GM23338 (cell line): ENCODE results near the gene TTC39B. TPM values are rescaled to one million over a fixed set of nuclear protein-coding genes. Genes with fewer than 3 reads are reported as not detected.

Source experiments
- ATAC-seq: fragments of 200-7000 bp; cut with Tn5 transposase; 3 replicates; pipeline ENCODE4 v1.9.1; 2020
- DNase-seq: peaks from one replicate; pipeline ENCODE4 v3.0.0-alpha.2; 2015; ENCODE audit warnings: low spot score
- H2AFZ ChIP-seq: fragments of 200-600 bp; sonication (generic); 2 replicates; pipeline ENCODE4 v1.8.0; 2016; ENCODE audit warnings: antibody characterized with exemption, mild to moderate bottlenecking, moderate library complexity
- H3F3A ChIP-seq: fragments of 200-600 bp; sonication (generic); replicated peaks from 2 replicates; pipeline ENCODE4 v1.8.0; 2017; ENCODE audit warnings: antibody characterized with exemption, mixed run types, low read depth
- H3K27ac ChIP-seq: fragments of 200-600 bp; sonication (generic); 2 replicates; pipeline ENCODE4 v1.6.1; 2016; ENCODE audit warnings: low read depth
- H3K27me3 ChIP-seq: fragments of 200-600 bp; sonication (generic); 2 replicates; pipeline ENCODE4 v1.8.0; 2016; ENCODE audit warnings: mild to moderate bottlenecking, mixed run types, moderate library complexity; ENCODE audit not compliant: insufficient read depth
- H3K36me3 ChIP-seq: fragments of 200-600 bp; sonication (generic); 2 replicates; pipeline ENCODE4 v1.8.0; 2016; ENCODE audit warnings: mild to moderate bottlenecking; ENCODE audit not compliant: insufficient read depth
- H3K4me1 ChIP-seq: fragments of 200-600 bp; sonication (generic); 2 replicates; pipeline ENCODE4 v1.8.0; 2016; ENCODE audit warnings: mild to moderate bottlenecking, moderate library complexity; ENCODE audit not compliant: insufficient read depth
- H3K4me2 ChIP-seq: fragments of 200-600 bp; sonication (generic); 2 replicates; pipeline ENCODE4 v1.7.1; 2017; ENCODE audit warnings: mixed run types
- H3K4me3 ChIP-seq: fragments of 200-600 bp; sonication (generic); 2 replicates; pipeline ENCODE4 v1.6.1; 2016; ENCODE audit warnings: mixed run types
- H3K79me2 ChIP-seq: fragments of 200-600 bp; sonication (generic); replicated peaks from 2 replicates; pipeline ENCODE4 v1.8.0; 2017; ENCODE audit warnings: mild to moderate bottlenecking; ENCODE audit not compliant: insufficient read depth
- H3K9me2 ChIP-seq: fragments of 200-600 bp; sonication (generic); 2 replicates; pipeline ENCODE4 v1.8.0; 2017; ENCODE audit not compliant: insufficient read depth
- H4K20me1 ChIP-seq: fragments of 200-600 bp; sonication (generic); replicated peaks from 2 replicates; pipeline ENCODE4 v1.8.0; 2017; ENCODE audit warnings: mild to moderate bottlenecking; ENCODE audit not compliant: insufficient read depth
- H3K27ac Mint-ChIP-seq: 2 replicates; pipeline ENCODE4 v1.8.0; 2020; ENCODE audit warnings: inconsistent platforms, mild to moderate bottlenecking, moderate library complexity, mixed read lengths
- H3K27me3 Mint-ChIP-seq: 3 replicates; pipeline ENCODE4 v1.8.0; 2022; ENCODE audit warnings: low read depth, mild to moderate bottlenecking, moderate library complexity, mixed read lengths, inconsistent platforms; ENCODE audit not compliant: insufficient read depth, poor library complexity
- H3K36me3 Mint-ChIP-seq: 3 replicates; pipeline ENCODE4 v1.8.0; 2021; ENCODE audit warnings: low read depth, mild to moderate bottlenecking, inconsistent platforms, moderate library complexity, mixed read lengths
- H3K4me1 Mint-ChIP-seq: 3 replicates; pipeline ENCODE4 v1.8.0; 2020; ENCODE audit warnings: mild to moderate bottlenecking, inconsistent platforms, mixed read lengths
- H3K4me3 Mint-ChIP-seq: 3 replicates; pipeline ENCODE4 v1.8.0; 2021; ENCODE audit warnings: moderate library complexity, mild to moderate bottlenecking, inconsistent platforms, mixed read lengths
- H3K9me3 Mint-ChIP-seq: 3 replicates; pipeline ENCODE4 v1.8.0; 2020; ENCODE audit warnings: moderate library complexity, mild to moderate bottlenecking, inconsistent platforms, mixed read lengths
- CREB1 ChIP-seq: fragments of 250-450 bp; sonication (Bioruptor Pico); IDR thresholded peaks from 2 replicates; pipeline ENCODE4 v1.5.0; 2020; ENCODE audit warnings: low read depth, mild to moderate bottlenecking, moderate library complexity
- EZH2 ChIP-seq: fragments of 200-600 bp; sonication (generic); IDR thresholded peaks from one replicate; pipeline ENCODE4 v1.8.0; 2017; ENCODE audit warnings: antibody characterized with exemption, mild to moderate bottlenecking, low read depth; ENCODE audit not compliant: unreplicated experiment
- EZH2phosphoT487 ChIP-seq: fragments of 200-600 bp; sonication (generic); IDR thresholded peaks from one replicate; pipeline ENCODE4 v1.8.1; 2018; ENCODE audit warnings: antibody characterized with exemption; ENCODE audit not compliant: unreplicated experiment
- JUNB ChIP-seq: IDR thresholded peaks from one replicate; pipeline ENCODE4 v1.6.1; 2016; ENCODE audit warnings: antibody characterized with exemption; ENCODE audit not compliant: unreplicated experiment
- NANOG ChIP-seq: IDR thresholded peaks from 2 replicates; pipeline ENCODE4 v1.6.1; 2016; ENCODE audit warnings: antibody characterized with exemption, borderline replicate concordance
- POLR2AphosphoS5 ChIP-seq: IDR thresholded peaks from 2 replicates; pipeline ENCODE4 v1.6.1; 2016; ENCODE audit warnings: antibody characterized with exemption, low read depth
- REST ChIP-seq: IDR thresholded peaks from one replicate; pipeline ENCODE4 v1.6.1; 2018; ENCODE audit warnings: antibody characterized with exemption; ENCODE audit not compliant: unreplicated experiment
- STAT1 ChIP-seq: IDR thresholded peaks from one replicate; pipeline ENCODE4 v1.6.1; 2016; ENCODE audit warnings: antibody characterized with exemption; ENCODE audit not compliant: unreplicated experiment
- ZNF114 ChIP-seq: fragments of 250-450 bp; sonication (Bioruptor Pico); IDR thresholded peaks from 2 replicates; pipeline ENCODE4 v1.5.0; 2020; ENCODE audit warnings: mild to moderate bottlenecking, moderate library complexity
- ZNF331 ChIP-seq: fragments of 250-450 bp; sonication (Bioruptor Pico); IDR thresholded peaks from 2 replicates; pipeline ENCODE4 v1.5.0; 2020; ENCODE audit warnings: low read depth, mild to moderate bottlenecking, moderate library complexity
- polyA plus RNA-seq: library from polyadenylated mRNA; unstranded; fragments of >200 nt; fragmentation: Nextera tagmentation; extraction: Ambion mirVana; gene quantifications from 2 replicates; pipeline ENCODE4 v1.2.1, GENCODE V29; 2016
- total RNA-seq: library from RNA; depleted of rRNA; stranded (reverse); fragments of >200 nt; shearing (Covaris generic); gene quantifications from 2 replicates; pipeline ENCODE4 v1.2.3, GENCODE V29; 2014
- TF ChIP-seq, protein P1 (sequence below), 2 experiments: fragments of 200-600 bp in 1 of 2; sonication (generic) in 1 of 2; conservative IDR thresholded peaks; 2 replicates each; pipeline versions ENCODE4 v1.5.1 to v1.6.1; 2016 to 2017; ENCODE audit warnings: antibody characterized with exemption in 2 of 2, low read depth in 2 of 2, mild to moderate bottlenecking in 2 of 2, moderate library complexity in 1 of 2
- TF ChIP-seq, protein P2 (sequence below): IDR thresholded peaks from 2 replicates; pipeline ENCODE4 v1.6.1; 2016; ENCODE audit warnings: antibody characterized with exemption
- TF ChIP-seq, protein P3 (sequence below): fragments of 250-450 bp; sonication (Bioruptor Pico); IDR thresholded peaks from 2 replicates; pipeline ENCODE4 v1.5.0; 2020; ENCODE audit warnings: mild to moderate bottlenecking, moderate library complexity

Gene TTC39B
- total and polyA plus RNA-seq, 2 experiments from 2014 or later, result 2.8 to 11.1 TPM

DNA sequence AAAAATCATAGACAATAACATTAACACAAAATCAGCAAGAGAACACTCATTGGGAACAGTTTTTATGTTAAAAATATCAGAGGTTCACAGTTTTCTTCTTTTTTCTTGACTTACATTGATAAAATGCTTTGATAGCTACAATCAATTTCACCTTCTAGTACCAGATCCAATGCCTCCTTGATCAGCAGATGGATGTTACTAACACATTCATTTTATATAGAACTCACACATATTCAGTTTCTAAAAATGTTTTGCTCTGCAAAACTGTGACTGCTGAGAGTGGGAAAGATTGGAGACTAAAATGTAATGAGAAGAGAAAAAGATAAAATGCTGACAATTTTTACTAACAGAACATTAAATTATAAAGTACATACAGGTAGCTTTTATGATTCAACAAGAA is 143.1 kb downstream of the TTC39B start:
- Histone ChIP-seq H3K4me3 (no peak overlapping the region), H3F3A (no peaks in the 10 kb centered on the region), H3K27ac (no peak overlapping the region), H2AFZ (no peak overlapping the region), H3K4me2 (no peak overlapping the region), H3K27me3 (no peaks in the 10 kb centered on the region), H3K4me1 (peaks cover 5% of the 10 kb centered on the region; the same call in 1 of the 2 replicates), H4K20me1 (no peaks in the 10 kb centered on the region), H3K79me2 (no peaks in the 10 kb centered on the region), H3K36me3 (no peaks in the 10 kb centered on the region), H3K9me2 (0 out of 2 replicates have a peak, but pooled peaks cover under 1% of the 10 kb centered on the region)
- ATAC-seq (no peak), DNase-seq (no peak)
- Mint-ChIP-seq H3K27ac (no peak overlapping the region), H3K36me3 (peaks cover 3% of the 10 kb centered on the region; the same call in 2 of the 3 replicates), H3K4me3 (no peak overlapping the region), H3K9me3 (no peaks in the 10 kb centered on the region), H3K4me1 (no peaks in the 10 kb centered on the region), H3K27me3 (no peaks in the 10 kb centered on the region)
- TF ChIP-seq JUNB (no peak), POLR2AphosphoS5 (no peak), NANOG (no peak), CREB1 (CRISPR knock-in tag) (no peak), EZH2 (no peak), ZNF114 (CRISPR knock-in tag) (no peak), EZH2phosphoT487 (no peak), REST (no peak), ZNF331 (no peak), STAT1 (no peak)
- TF ChIP-seq, protein P1, sequence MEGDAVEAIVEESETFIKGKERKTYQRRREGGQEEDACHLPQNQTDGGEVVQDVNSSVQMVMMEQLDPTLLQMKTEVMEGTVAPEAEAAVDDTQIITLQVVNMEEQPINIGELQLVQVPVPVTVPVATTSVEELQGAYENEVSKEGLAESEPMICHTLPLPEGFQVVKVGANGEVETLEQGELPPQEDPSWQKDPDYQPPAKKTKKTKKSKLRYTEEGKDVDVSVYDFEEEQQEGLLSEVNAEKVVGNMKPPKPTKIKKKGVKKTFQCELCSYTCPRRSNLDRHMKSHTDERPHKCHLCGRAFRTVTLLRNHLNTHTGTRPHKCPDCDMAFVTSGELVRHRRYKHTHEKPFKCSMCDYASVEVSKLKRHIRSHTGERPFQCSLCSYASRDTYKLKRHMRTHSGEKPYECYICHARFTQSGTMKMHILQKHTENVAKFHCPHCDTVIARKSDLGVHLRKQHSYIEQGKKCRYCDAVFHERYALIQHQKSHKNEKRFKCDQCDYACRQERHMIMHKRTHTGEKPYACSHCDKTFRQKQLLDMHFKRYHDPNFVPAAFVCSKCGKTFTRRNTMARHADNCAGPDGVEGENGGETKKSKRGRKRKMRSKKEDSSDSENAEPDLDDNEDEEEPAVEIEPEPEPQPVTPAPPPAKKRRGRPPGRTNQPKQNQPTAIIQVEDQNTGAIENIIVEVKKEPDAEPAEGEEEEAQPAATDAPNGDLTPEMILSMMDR (conservative IDR thresholded peaks at IDR 0.05; ENCODE audit: low read depth in 2 of 2), result no peak
- TF ChIP-seq, protein P2, sequence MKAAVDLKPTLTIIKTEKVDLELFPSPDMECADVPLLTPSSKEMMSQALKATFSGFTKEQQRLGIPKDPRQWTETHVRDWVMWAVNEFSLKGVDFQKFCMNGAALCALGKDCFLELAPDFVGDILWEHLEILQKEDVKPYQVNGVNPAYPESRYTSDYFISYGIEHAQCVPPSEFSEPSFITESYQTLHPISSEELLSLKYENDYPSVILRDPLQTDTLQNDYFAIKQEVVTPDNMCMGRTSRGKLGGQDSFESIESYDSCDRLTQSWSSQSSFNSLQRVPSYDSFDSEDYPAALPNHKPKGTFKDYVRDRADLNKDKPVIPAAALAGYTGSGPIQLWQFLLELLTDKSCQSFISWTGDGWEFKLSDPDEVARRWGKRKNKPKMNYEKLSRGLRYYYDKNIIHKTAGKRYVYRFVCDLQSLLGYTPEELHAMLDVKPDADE, result no peak
- TF ChIP-seq, protein P3, sequence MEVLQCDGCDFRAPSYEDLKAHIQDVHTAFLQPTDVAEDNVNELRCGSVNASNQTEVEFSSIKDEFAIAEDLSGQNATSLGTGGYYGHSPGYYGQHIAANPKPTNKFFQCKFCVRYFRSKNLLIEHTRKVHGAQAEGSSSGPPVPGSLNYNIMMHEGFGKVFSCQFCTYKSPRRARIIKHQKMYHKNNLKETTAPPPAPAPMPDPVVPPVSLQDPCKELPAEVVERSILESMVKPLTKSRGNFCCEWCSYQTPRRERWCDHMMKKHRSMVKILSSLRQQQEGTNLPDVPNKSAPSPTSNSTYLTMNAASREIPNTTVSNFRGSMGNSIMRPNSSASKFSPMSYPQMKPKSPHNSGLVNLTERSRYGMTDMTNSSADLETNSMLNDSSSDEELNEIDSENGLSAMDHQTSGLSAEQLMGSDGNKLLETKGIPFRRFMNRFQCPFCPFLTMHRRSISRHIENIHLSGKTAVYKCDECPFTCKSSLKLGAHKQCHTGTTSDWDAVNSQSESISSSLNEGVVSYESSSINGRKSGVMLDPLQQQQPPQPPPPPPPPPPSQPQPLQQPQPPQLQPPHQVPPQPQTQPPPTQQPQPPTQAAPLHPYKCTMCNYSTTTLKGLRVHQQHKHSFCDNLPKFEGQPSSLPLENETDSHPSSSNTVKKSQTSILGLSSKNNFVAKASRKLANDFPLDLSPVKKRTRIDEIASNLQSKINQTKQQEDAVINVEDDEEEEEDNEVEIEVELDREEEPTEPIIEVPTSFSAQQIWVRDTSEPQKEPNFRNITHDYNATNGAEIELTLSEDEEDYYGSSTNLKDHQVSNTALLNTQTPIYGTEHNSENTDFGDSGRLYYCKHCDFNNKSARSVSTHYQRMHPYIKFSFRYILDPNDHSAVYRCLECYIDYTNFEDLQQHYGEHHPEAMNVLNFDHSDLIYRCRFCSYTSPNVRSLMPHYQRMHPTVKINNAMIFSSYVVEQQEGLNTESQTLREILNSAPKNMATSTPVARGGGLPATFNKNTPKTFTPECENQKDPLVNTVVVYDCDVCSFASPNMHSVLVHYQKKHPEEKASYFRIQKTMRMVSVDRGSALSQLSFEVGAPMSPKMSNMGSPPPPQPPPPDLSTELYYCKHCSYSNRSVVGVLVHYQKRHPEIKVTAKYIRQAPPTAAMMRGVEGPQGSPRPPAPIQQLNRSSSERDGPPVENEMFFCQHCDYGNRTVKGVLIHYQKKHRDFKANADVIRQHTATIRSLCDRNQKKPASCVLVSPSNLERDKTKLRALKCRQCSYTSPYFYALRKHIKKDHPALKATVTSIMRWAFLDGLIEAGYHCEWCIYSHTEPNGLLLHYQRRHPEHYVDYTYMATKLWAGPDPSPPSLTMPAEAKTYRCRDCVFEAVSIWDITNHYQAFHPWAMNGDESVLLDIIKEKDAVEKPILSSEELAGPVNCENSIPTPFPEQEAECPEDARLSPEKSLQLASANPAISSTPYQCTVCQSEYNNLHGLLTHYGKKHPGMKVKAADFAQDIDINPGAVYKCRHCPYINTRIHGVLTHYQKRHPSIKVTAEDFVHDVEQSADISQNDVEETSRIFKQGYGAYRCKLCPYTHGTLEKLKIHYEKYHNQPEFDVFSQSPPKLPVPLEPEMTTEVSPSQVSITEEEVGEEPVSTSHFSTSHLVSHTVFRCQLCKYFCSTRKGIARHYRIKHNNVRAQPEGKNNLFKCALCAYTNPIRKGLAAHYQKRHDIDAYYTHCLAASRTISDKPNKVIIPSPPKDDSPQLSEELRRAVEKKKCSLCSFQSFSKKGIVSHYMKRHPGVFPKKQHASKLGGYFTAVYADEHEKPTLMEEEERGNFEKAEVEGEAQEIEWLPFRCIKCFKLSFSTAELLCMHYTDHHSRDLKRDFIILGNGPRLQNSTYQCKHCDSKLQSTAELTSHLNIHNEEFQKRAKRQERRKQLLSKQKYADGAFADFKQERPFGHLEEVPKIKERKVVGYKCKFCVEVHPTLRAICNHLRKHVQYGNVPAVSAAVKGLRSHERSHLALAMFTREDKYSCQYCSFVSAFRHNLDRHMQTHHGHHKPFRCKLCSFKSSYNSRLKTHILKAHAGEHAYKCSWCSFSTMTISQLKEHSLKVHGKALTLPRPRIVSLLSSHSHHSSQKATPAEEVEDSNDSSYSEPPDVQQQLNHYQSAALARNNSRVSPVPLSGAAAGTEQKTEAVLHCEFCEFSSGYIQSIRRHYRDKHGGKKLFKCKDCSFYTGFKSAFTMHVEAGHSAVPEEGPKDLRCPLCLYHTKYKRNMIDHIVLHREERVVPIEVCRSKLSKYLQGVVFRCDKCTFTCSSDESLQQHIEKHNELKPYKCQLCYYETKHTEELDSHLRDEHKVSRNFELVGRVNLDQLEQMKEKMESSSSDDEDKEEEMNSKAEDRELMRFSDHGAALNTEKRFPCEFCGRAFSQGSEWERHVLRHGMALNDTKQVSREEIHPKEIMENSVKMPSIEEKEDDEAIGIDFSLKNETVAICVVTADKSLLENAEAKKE (CRISPR knock-in tag), result no peak
